T-helper 1 cell treated with Interleukin-12 subunit alpha and Interleukin-12 subunit beta and Interleukin-4 antibody, amounts not matched to agents 30 μg/mL and 1 μg/mL, for 36 hours (primary cell): ENCODE data around the gene CMC4.

Experiments
- H3K27ac Mint-ChIP-seq: one replicate; pipeline ENCODE4 v1.8.0; 2021; ENCODE audit warnings: mild to moderate bottlenecking, mixed read lengths
- H3K27me3 Mint-ChIP-seq: one replicate; pipeline ENCODE4 v1.8.0; 2021; ENCODE audit warnings: low read depth, mixed read lengths
- H3K36me3 Mint-ChIP-seq: one replicate; pipeline ENCODE4 v1.8.0; 2021; ENCODE audit warnings: low read depth, mixed read lengths
- H3K4me1 Mint-ChIP-seq: one replicate; pipeline ENCODE4 v1.8.0; 2021; ENCODE audit warnings: low read depth, mixed read lengths
- H3K4me3 Mint-ChIP-seq: one replicate; pipeline ENCODE4 v1.8.0; 2021; ENCODE audit warnings: mild to moderate bottlenecking, moderate library complexity, mixed read lengths
- H3K9me3 Mint-ChIP-seq: one replicate; pipeline ENCODE4 v1.8.0; 2021; ENCODE audit warnings: mixed read lengths

Gene CMC4

GRCh38 chrX:155065035-155065734 is 5.8 kb downstream of the CMC4 start:
- Mint-ChIP-seq H3K27ac (no peak overlapping the region), H3K4me3 (no peak overlapping the region), H3K4me1 (peaks cover 15% of the 10 kb centered on the region), H3K36me3 (peaks cover 2% of the 10 kb centered on the region), H3K9me3 (no peaks in the 10 kb centered on the region), H3K27me3 (no peaks in the 10 kb centered on the region)

GRCh38 chrX:155061760-155062159 is 9.2 kb downstream of the CMC4 start:
- H3K4me1 Mint-ChIP-seq: peaks cover 7% of the 10 kb centered on the region
- H3K27ac Mint-ChIP-seq: no peak overlapping the region
- peaks cover 2% of the 10 kb centered on the region for H3K36me3 Mint-ChIP-seq
- no peaks in the 10 kb centered on the region for H3K27me3 Mint-ChIP-seq
- H3K4me3 Mint-ChIP-seq: no peak overlapping the region
- no peaks in the 10 kb centered on the region for H3K9me3 Mint-ChIP-seq

GRCh38 chrX:155056877-155057792 is 13.8 kb downstream of the CMC4 start:
- H3K27ac Mint-ChIP-seq: peak overlapping the region; percentile 26
- peaks cover 14% of the 10 kb centered on the region for H3K36me3 Mint-ChIP-seq
- no peaks in the 10 kb centered on the region for H3K9me3 Mint-ChIP-seq
- peak overlapping the region; percentile 48 for H3K4me3 Mint-ChIP-seq
- no peaks in the 10 kb centered on the region for H3K27me3 Mint-ChIP-seq
- peaks cover 16% of the 10 kb centered on the region for H3K4me1 Mint-ChIP-seq

- Mint-ChIP-seq H3K27ac (no peak overlapping the region), H3K27me3 (no peaks in the 10 kb centered on the region), H3K9me3 (no peaks in the 10 kb centered on the region), H3K4me1 (peaks cover 16% of the 10 kb centered on the region), H3K4me3 (peak overlapping the region; percentile 48), H3K36me3 (peaks cover 14% of the 10 kb centered on the region)
Measured at GRCh38 chrX:155056471-155056870, 14.5 kb downstream of the CMC4 start.

GRCh38 chrX:155055494-155055893 is 15.4 kb downstream of the CMC4 start:
- H3K4me1 Mint-ChIP-seq: peaks cover 17% of the 10 kb centered on the region
- no peaks in the 10 kb centered on the region for H3K27me3 Mint-ChIP-seq
- H3K9me3 Mint-ChIP-seq: no peaks in the 10 kb centered on the region
- H3K27ac Mint-ChIP-seq: no peak overlapping the region
- peaks cover 14% of the 10 kb centered on the region for H3K36me3 Mint-ChIP-seq
- no peak overlapping the region for H3K4me3 Mint-ChIP-seq

- Mint-ChIP-seq H3K36me3 (peaks cover 14% of the 10 kb centered on the region), H3K4me3 (no peak overlapping the region), H3K27ac (no peak overlapping the region), H3K27me3 (no peaks in the 10 kb centered on the region), H3K9me3 (no peaks in the 10 kb centered on the region), H3K4me1 (peaks cover 19% of the 10 kb centered on the region)
Measured at GRCh38 chrX:155054255-155054654, 16.7 kb downstream of the CMC4 start.

- Mint-ChIP-seq H3K27me3 (no peaks in the 10 kb centered on the region), H3K4me1 (peaks cover 20% of the 10 kb centered on the region), H3K9me3 (no peaks in the 10 kb centered on the region), H3K27ac (peak overlapping the region; percentile 45), H3K4me3 (no peak overlapping the region), H3K36me3 (peaks cover 16% of the 10 kb centered on the region)
Measured at GRCh38 chrX:155053656-155054055, 17.3 kb downstream of the CMC4 start.

GRCh38 chrX:155052738-155053498 is 18.0 kb downstream of the CMC4 start:
- H3K27me3 Mint-ChIP-seq: no peaks in the 10 kb centered on the region
- peaks cover 16% of the 10 kb centered on the region for H3K36me3 Mint-ChIP-seq
- peak overlapping the region; percentile 45 for H3K27ac Mint-ChIP-seq
- no peak overlapping the region for H3K4me3 Mint-ChIP-seq
- H3K9me3 Mint-ChIP-seq: no peaks in the 10 kb centered on the region
- H3K4me1 Mint-ChIP-seq: peaks cover 20% of the 10 kb centered on the region

GRCh38 chrX:155048977-155049619 is 21.8 kb downstream of the CMC4 start:
- Mint-ChIP-seq H3K4me3 (no peak overlapping the region), H3K4me1 (peaks cover 8% of the 10 kb centered on the region), H3K9me3 (no peaks in the 10 kb centered on the region), H3K36me3 (peaks cover 10% of the 10 kb centered on the region), H3K27ac (no peak overlapping the region), H3K27me3 (no peaks in the 10 kb centered on the region)

GRCh38 chrX:155046811-155047528 is 24.0 kb downstream of the CMC4 start:
- Mint-ChIP-seq H3K4me1 (peaks cover 4% of the 10 kb centered on the region), H3K27me3 (no peaks in the 10 kb centered on the region), H3K9me3 (no peaks in the 10 kb centered on the region), H3K27ac (no peak overlapping the region), H3K4me3 (no peak overlapping the region), H3K36me3 (peaks cover 2% of the 10 kb centered on the region)

- Mint-ChIP-seq H3K27me3 (no peaks in the 10 kb centered on the region), H3K36me3 (peaks cover 2% of the 10 kb centered on the region), H3K27ac (no peak overlapping the region), H3K4me3 (no peak overlapping the region), H3K9me3 (no peaks in the 10 kb centered on the region), H3K4me1 (peaks cover 4% of the 10 kb centered on the region)
Measured at GRCh38 chrX:155046129-155046810, 24.7 kb downstream of the CMC4 start.

- Mint-ChIP-seq H3K36me3 (peaks cover 21% of the 10 kb centered on the region), H3K4me1 (peaks cover 3% of the 10 kb centered on the region), H3K27ac (no peak overlapping the region), H3K27me3 (no peaks in the 10 kb centered on the region), H3K4me3 (no peak overlapping the region), H3K9me3 (peaks cover 7% of the 10 kb centered on the region)
Measured at GRCh38 chrX:155035688-155036087, 35.2 kb downstream of the CMC4 start.

- H3K36me3 Mint-ChIP-seq: peaks cover 11% of the 10 kb centered on the region
- no peak overlapping the region for H3K4me3 Mint-ChIP-seq
- no peak overlapping the region for H3K27ac Mint-ChIP-seq
- peaks cover 7% of the 10 kb centered on the region for H3K9me3 Mint-ChIP-seq
- peaks cover 13% of the 10 kb centered on the region for H3K4me1 Mint-ChIP-seq
- no peaks in the 10 kb centered on the region for H3K27me3 Mint-ChIP-seq
Measured at GRCh38 chrX:155031657-155032056, 39.3 kb downstream of the CMC4 start.
